Keratinocyte (primary cell): ENCODE data around the gene ZNF407.

Experiments used
- EZH2 ChIP-seq: IDR thresholded peaks from one replicate; pipeline ENCODE4 v1.6.1; 2012; ENCODE audit warnings: inconsistent platforms, mild to moderate bottlenecking, low read length, moderate library complexity
- TF ChIP-seq, protein P1 (sequence below), 3 experiments: IDR thresholded peaks in 1 of 3; conservative IDR thresholded peaks in 1 of 3; optimal IDR thresholded peaks in 1 of 3; 2 replicates in 2 of 3; 3 replicates in 1 of 3; pipeline versions ENCODE3 to v1.5.1; 2011; ENCODE audit warnings: low read length in 3 of 3, mild to moderate bottlenecking in 3 of 3, moderate library complexity in 2 of 3, control low read depth in 1 of 3, inconsistent platforms in 1 of 3; ENCODE audit not compliant: insufficient read depth in 2 of 3; ENCODE audit errors: extremely low read depth in 1 of 3

DNA sequence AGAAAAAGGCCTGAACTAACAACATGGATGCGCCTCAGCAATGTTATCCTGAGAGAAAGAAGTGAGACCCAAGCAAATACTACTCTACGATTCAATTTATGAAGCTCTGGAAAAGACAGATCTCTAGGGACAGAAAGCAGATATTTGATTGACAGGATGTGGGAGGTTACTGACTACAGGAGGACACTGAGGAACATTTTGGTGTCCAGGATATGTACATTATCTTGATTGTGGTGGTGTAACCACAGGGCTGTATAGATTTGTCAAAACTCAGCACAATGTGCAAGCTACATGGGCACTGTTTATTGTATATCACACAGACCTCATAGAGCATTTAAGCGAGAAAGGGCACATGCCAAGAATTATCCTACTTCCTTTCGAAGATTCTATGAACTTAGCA lies 391.5 kb downstream of the ZNF407 start:
- TF ChIP-seq, protein P1, sequence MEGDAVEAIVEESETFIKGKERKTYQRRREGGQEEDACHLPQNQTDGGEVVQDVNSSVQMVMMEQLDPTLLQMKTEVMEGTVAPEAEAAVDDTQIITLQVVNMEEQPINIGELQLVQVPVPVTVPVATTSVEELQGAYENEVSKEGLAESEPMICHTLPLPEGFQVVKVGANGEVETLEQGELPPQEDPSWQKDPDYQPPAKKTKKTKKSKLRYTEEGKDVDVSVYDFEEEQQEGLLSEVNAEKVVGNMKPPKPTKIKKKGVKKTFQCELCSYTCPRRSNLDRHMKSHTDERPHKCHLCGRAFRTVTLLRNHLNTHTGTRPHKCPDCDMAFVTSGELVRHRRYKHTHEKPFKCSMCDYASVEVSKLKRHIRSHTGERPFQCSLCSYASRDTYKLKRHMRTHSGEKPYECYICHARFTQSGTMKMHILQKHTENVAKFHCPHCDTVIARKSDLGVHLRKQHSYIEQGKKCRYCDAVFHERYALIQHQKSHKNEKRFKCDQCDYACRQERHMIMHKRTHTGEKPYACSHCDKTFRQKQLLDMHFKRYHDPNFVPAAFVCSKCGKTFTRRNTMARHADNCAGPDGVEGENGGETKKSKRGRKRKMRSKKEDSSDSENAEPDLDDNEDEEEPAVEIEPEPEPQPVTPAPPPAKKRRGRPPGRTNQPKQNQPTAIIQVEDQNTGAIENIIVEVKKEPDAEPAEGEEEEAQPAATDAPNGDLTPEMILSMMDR (optimal IDR thresholded peaks at IDR 0.05 in 1 of 3, IDR thresholded peaks at IDR 0.05 in 1 of 3, conservative IDR thresholded peaks at IDR 0.05 in 1 of 3; ENCODE audit: extremely low read depth in 1 of 3, insufficient read depth in 2 of 3, low read length in 3 of 3): no peak
- no peak for TF ChIP-seq EZH2
